Esophagus muscularis mucosa (tissue), 4 donors: ENCODE data around the gene TUB. TPM values are rescaled to one million over a fixed set of nuclear protein-coding genes. Genes with fewer than 3 reads are reported as not detected.

Experiments
- DNase-seq: peaks from one replicate; pipeline ENCODE4 v3.0.0-alpha.2; 2017; ENCODE audit errors: extremely low spot score
- H3K27ac ChIP-seq, 4 donors: fragments of 200-600 bp; sonication (generic); replicated peaks in 1 of 4; 1 replicate in 3 of 4; 2 replicates in 1 of 4; pipeline ENCODE4 v1.5.1; 2016 to 2019; ENCODE audit warnings: mild to moderate bottlenecking in 1 of 4
- H3K27me3 ChIP-seq, 4 donors: fragments of 200-600 bp; sonication (generic); one replicate each; pipeline versions ENCODE4 v1.5.1 to v1.6.0; 2016 to 2019
- H3K36me3 ChIP-seq, 4 donors: fragments of 200-600 bp; sonication (generic); one replicate each; pipeline ENCODE4 v1.5.1; 2016 to 2019
- H3K4me1 ChIP-seq, 4 donors: fragments of 200-600 bp; sonication (generic); one replicate each; pipeline ENCODE4 v1.5.1; 2016 to 2019
- H3K4me3 ChIP-seq, 4 donors: fragments of 200-600 bp; sonication (generic); 1 replicate in 2 of 4; 2 replicates in 2 of 4; pipeline ENCODE4 v1.5.1; 2016 to 2019; ENCODE audit warnings: mild to moderate bottlenecking in 4 of 4, moderate library complexity in 1 of 4
- H3K9me3 ChIP-seq, 4 donors: fragments of 200-600 bp; sonication (generic); 1 replicate in 3 of 4; 2 replicates in 1 of 4; pipeline ENCODE4 v1.5.1; 2016 to 2019
- CTCF ChIP-seq, 3 experiments: fragments of 200-600 bp in 2 of 3; fragments of 450-650 bp in 1 of 3; sonication (generic) in 2 of 3; IDR thresholded peaks; one replicate each; pipeline ENCODE4 v1.5.1; 2017 to 2019; ENCODE audit warnings: antibody characterized with exemption in 3 of 3, mild to moderate bottlenecking in 2 of 3, moderate library complexity in 1 of 3
- EP300 ChIP-seq: sonication (generic); formaldehyde crosslinking; IDR thresholded peaks from one replicate; pipeline ENCODE4 v1.6.1; 2017; ENCODE audit warnings: antibody characterized with exemption
- POLR2A ChIP-seq: fragments of 450-650 bp; IDR thresholded peaks from one replicate; pipeline ENCODE4 v1.6.1; 2017; ENCODE audit warnings: antibody characterized with exemption, moderate library complexity, mild to moderate bottlenecking, low read depth
- POLR2AphosphoS5 ChIP-seq, 2 donors: sonication (generic); formaldehyde crosslinking; IDR thresholded peaks; one replicate each; pipeline ENCODE4 v1.6.1; 2017; ENCODE audit warnings: antibody characterized with exemption in 2 of 2
- WGBS: methylation state at CpG from one replicate; pipeline ENCODE4 v1.1.5; 2018; 5-methylcytosine and 5-hydroxymethylcytosine counted together
- intact Hi-C: fragments of 100-400 bp; cut with DNase I; formaldehyde crosslinking; loops from one replicate; pipeline ENCODE4 v1.15.1; 2023
- total RNA-seq, 4 donors: library from RNA; depleted of rRNA; stranded (reverse); fragments of >200 nt; gene quantifications; one replicate each; pipeline versions ENCODE4 v1.1.0 to v1.2.1, GENCODE V29; 2016

TUB gene
- total RNA-seq, 4 donors from 2014 or later: 8.3 to 18.3 (median 12.1) TPM

GRCh38 chr11:8059571-8060011, 21.4 kb upstream of the TUB start:
- no peaks in the 10 kb centered on the region for H3K36me3 ChIP-seq
- TF ChIP-seq EP300 (no peak), CTCF (IDR thresholded peaks at IDR 0.05) (no peak), POLR2AphosphoS5 (IDR thresholded peaks at IDR 0.05) (no peak), POLR2A (no peak)
- no peak overlapping the region for H3K27ac ChIP-seq
- H3K27me3 ChIP-seq: no peaks in the 10 kb centered on the region
- 56% methylated on average over 10 of the region's 10 CpGs for WGBS
- no peaks in the 10 kb centered on the region for H3K9me3 ChIP-seq
- H3K4me1 ChIP-seq: peaks cover 46 to 58% (median 53%) of the 10 kb centered on the region in 4 donors
- intact Hi-C loops: no loop called here
- H3K4me3 ChIP-seq: no peak overlapping the region
- DNase-seq: no peak

- 87% methylated on average over 3 of the region's 3 CpGs for WGBS
- Histone ChIP-seq H3K4me3 (no peak overlapping the region), H3K27ac (no peak overlapping the region), H3K9me3 (no peaks in the 10 kb centered on the region), H3K36me3 (no peaks in the 10 kb centered on the region), H3K27me3 (no peaks in the 10 kb centered on the region), H3K4me1 (peaks cover 47 to 58% (median 53%) of the 10 kb centered on the region in 4 donors)
- TF ChIP-seq POLR2AphosphoS5 (IDR thresholded peaks at IDR 0.05) (no peak), POLR2A (no peak)
- intact Hi-C loops: no loop called here
- no peak for DNase-seq
Observed at GRCh38 chr11:8060146-8060719, 20.8 kb upstream of the TUB start.

GRCh38 chr11:8060801-8061554, 20.0 kb upstream of the TUB start:
- Histone ChIP-seq H3K4me1 (peaks cover 47 to 61% (median 55%) of the 10 kb centered on the region in 4 donors), H3K4me3 (no peak overlapping the region), H3K27me3 (no peaks in the 10 kb centered on the region), H3K36me3 (no peaks in the 10 kb centered on the region), H3K9me3 (no peaks in the 10 kb centered on the region), H3K27ac (peak overlapping the region in 2 of 4 donors; percentile 8 to 21)
- intact Hi-C loops: no loop called here
- TF ChIP-seq EP300 (no peak), POLR2A (no peak), CTCF (IDR thresholded peaks at IDR 0.05) (no peak), POLR2AphosphoS5 (IDR thresholded peaks at IDR 0.05) (no peak)
- DNase-seq: no peak
- 84% methylated on average over 11 of the region's 12 CpGs for WGBS

GRCh38 chr11:8061555-8062428, 19.2 kb upstream of the TUB start:
- Histone ChIP-seq H3K27me3 (no peaks in the 10 kb centered on the region), H3K9me3 (no peaks in the 10 kb centered on the region), H3K4me1 (peaks cover 49 to 69% (median 55%) of the 10 kb centered on the region in 4 donors), H3K27ac (peak overlapping the region; percentile 74 to 79 (median 78)), H3K36me3 (no peaks in the 10 kb centered on the region), H3K4me3 (no peak overlapping the region)
- intact Hi-C loops: no loop called here
- no peak for DNase-seq
- TF ChIP-seq POLR2A (no peak), POLR2AphosphoS5 (IDR thresholded peaks at IDR 0.05) (no peak), EP300 (no peak), CTCF (IDR thresholded peaks at IDR 0.05) (no peak)
- WGBS: 92% methylated on average over 21 of the region's 22 CpGs
